Motor neuron (in vitro differentiated cells): Measurements from ENCODE around the gene MAP7D2. TPM values are rescaled to one million over a fixed set of nuclear protein-coding genes. Genes with fewer than 3 reads are reported as not detected.
"Not testable (repeated sequence)": the region's sequence is repeated elsewhere in the genome, so short reads cannot be mapped to it uniquely, and the experiment has no call there.

ENCODE experiments used
- ATAC-seq, 8 experiments: fragments of 200-7000 bp; cut with Tn5 transposase; replicated peaks in 6 of 8; 2 replicates each; pipeline ENCODE4 v1.8.0; 2021; ENCODE audit warnings: mild to moderate bottlenecking in 8 of 8, moderate library complexity in 8 of 8
- H3K27ac ChIP-seq, 2 donors: fragments of 250-450 bp; sonication (Bioruptor Pico); 2 replicates each; pipeline ENCODE4 v1.9.0; 2021; ENCODE audit warnings: antibody characterized with exemption in 2 of 2, mild to moderate bottlenecking in 2 of 2, moderate library complexity in 1 of 2
- H3K4me1 ChIP-seq, 2 donors: fragments of 250-450 bp; sonication (Bioruptor Pico); replicated peaks in 1 of 2; 2 replicates each; pipeline ENCODE4 v1.6.1; 2021; ENCODE audit warnings: antibody characterized with exemption in 2 of 2, mild to moderate bottlenecking in 2 of 2, moderate library complexity in 1 of 2
- H3K4me3 ChIP-seq, 5 donors: fragments of 250-450 bp; sonication (Bioruptor Pico); 2 replicates each; pipeline ENCODE4 v1.9.0; 2021; ENCODE audit warnings: antibody characterized with exemption in 5 of 5, mild to moderate bottlenecking in 5 of 5, moderate library complexity in 4 of 5
- WGBS, 10 experiments: fragments of 450-650 bp; shearing (Covaris generic); methylation state at CpG; one replicate each; pipeline ENCODE4 v1.0.0; 2022; 5-methylcytosine and 5-hydroxymethylcytosine counted together
- in situ Hi-C, 9 experiments: fragments of 400-800 bp; cut with MboI; loops; one replicate each; pipeline ENCODE4 v1.15.0; 2021; ENCODE audit warnings: low sequenced_read_pairs in 9 of 9, low pct_unique_long_range_greater_than_20kb in 2 of 9; ENCODE audit not compliant: unreplicated experiment in 9 of 9
- total RNA-seq, 8 experiments: library from RNA; unstranded; fragments of 300-600 nt; gene quantifications; 2 replicates each; pipeline versions ENCODE4 v1.2.3 to v1.2.4, GENCODE V29; 2022

The MAP7D2 gene
- 10 to 100 TPM in 1 of 8 experiments, 1 to 10 TPM in 7; 1.8 to 22.8 (median 8.2) TPM for total RNA-seq

GRCh38 chrX:20116577-20117240 is at the start of gene MAP7D2:
Gene MAP7D2, minus strand, starts transcription at chrX:20116907. Its CDS starts 28 bp downstream, at chrX:20116879.
- no peaks in the 10 kb centered on the region for H3K4me1 ChIP-seq
- no CpG with 5 or more reads among the region's 91 CpGs for WGBS, 10 experiments
- no peak within 1 kb of the TSS for H3K27ac ChIP-seq
- in situ Hi-C loops, result no loop called here
- ATAC-seq, result peak in 7 of 8 experiments; percentile 40 to 76 (median 64)
- peak within 1 kb of the TSS; percentile 26 to 42 (median 37) for H3K4me3 ChIP-seq

GRCh38 chrX:20162516-20162915 is 45.8 kb upstream of the MAP7D2 start:
- H3K4me3 ChIP-seq, H3K27ac ChIP-seq, ATAC-seq, H3K4me1 ChIP-seq, in situ Hi-C loops: not testable (repeated sequence)

GRCh38 chrX:20159797-20160385 is 43.2 kb upstream of the MAP7D2 start:
- no peak overlapping the region for H3K4me3 ChIP-seq
- ATAC-seq, result peak in 3 of 8 experiments; percentile 50 to 76 (median 75)
- 41 to 100% (median 69%) methylated on average over 3 to 4 of the region's 4 CpGs; no CpG with 5 or more reads in 7 of the 10 experiments for WGBS, 10 experiments
- H3K27ac ChIP-seq, result no peak overlapping the region
- in situ Hi-C loops, result no loop called here
- no peaks in the 10 kb centered on the region for H3K4me1 ChIP-seq

- in situ Hi-C loops, result no loop called here
- Histone ChIP-seq H3K27ac (no peak overlapping the region), H3K4me1 (no peaks in the 10 kb centered on the region), H3K4me3 (no peak overlapping the region)
- 69 to 100% (median 100%) methylated on average over 1 to 3 of the region's 3 CpGs; no CpG with 5 or more reads in 7 of the 10 experiments for WGBS, 10 experiments
- ATAC-seq, result no peak
These were observed 35.0 kb upstream of the MAP7D2 start for GRCh38 chrX:20151689-20152088.

- no peak for ATAC-seq
- in situ Hi-C loops, result no loop called here
- Histone ChIP-seq H3K4me1 (no peaks in the 10 kb centered on the region), H3K27ac (no peak overlapping the region), H3K4me3 (no peak overlapping the region)
- WGBS, 10 experiments, result 50 to 100% (median 84%) methylated on average over 1 to 2 of the region's 2 CpGs; no CpG with 5 or more reads in 6 of the 10 experiments
These were observed 32.6 kb upstream of the MAP7D2 start for GRCh38 chrX:20149326-20149725.

- ATAC-seq, result no peak
- WGBS, 10 experiments, result 75 to 100% (median 100%) methylated on average over 1 of the region's 1 CpG; no CpG with 5 or more reads in 7 of the 10 experiments
- no peak overlapping the region for H3K27ac ChIP-seq
- H3K4me1 ChIP-seq, result peaks cover 0 to 2% of the 10 kb centered on the region in 2 donors
- H3K4me3 ChIP-seq, result no peak overlapping the region
- in situ Hi-C loops, result no loop called here
These were observed 30.9 kb upstream of the MAP7D2 start for GRCh38 chrX:20147561-20147960.

- H3K4me1 ChIP-seq, result peaks cover 4 to 5% of the 10 kb centered on the region in 2 donors
- in situ Hi-C loops, result no loop called here
- ATAC-seq, result no peak
- WGBS, 10 experiments, result 80 to 100% (median 87%) methylated on average over 1 to 2 of the region's 3 CpGs; no CpG with 5 or more reads in 6 of the 10 experiments
- H3K4me3 ChIP-seq, result no peak overlapping the region
- H3K27ac ChIP-seq, result no peak overlapping the region
These were observed 27.8 kb upstream of the MAP7D2 start for GRCh38 chrX:20144491-20144890.

- in situ Hi-C loops, result no loop called here
- Histone ChIP-seq H3K27ac (no peak overlapping the region), H3K4me3 (no peak overlapping the region), H3K4me1 (peaks cover 5 to 6% of the 10 kb centered on the region in 2 donors)
- whole genome bisulfite sequencing, 10 experiments, result 68 to 100% methylated on average over 1 to 2 of the region's 2 CpGs; no CpG with 5 or more reads in 8 of the 10 experiments
- ATAC-seq, result no peak
These were observed 26.9 kb upstream of the MAP7D2 start for GRCh38 chrX:20143561-20143960.

- no peak overlapping the region for H3K27ac ChIP-seq
- no peak overlapping the region for H3K4me3 ChIP-seq
- WGBS, 10 experiments, result 34 to 100% (median 76%) methylated on average over 1 to 6 of the region's 6 CpGs; no CpG with 5 or more reads in 6 of the 10 experiments
- ATAC-seq, result no peak
- peaks cover 5 to 6% of the 10 kb centered on the region in 2 donors for H3K4me1 ChIP-seq
- in situ Hi-C loops, result no loop called here
These were observed 26.4 kb upstream of the MAP7D2 start for GRCh38 chrX:20143111-20143510.

GRCh38 chrX:20141281-20142220 is 24.8 kb upstream of the MAP7D2 start, which contains the start of gene EIF1AX:
Gene EIF1AX, minus strand, starts transcription at chrX:20141838. Its CDS starts 198 bp downstream, at chrX:20141640.
- peak; percentile 94 to 99 (median 98) for ATAC-seq
- H3K4me3 ChIP-seq, result peak within 1 kb of the TSS; percentile 64 to 97 (median 92)
- peaks cover 5 to 6% of the 10 kb centered on the region in 2 donors for H3K4me1 ChIP-seq
- in situ Hi-C loops, result no loop called here
- 10% methylated on average over 2 of the region's 82 CpGs; no CpG with 5 or more reads in 9 of the 10 experiments for WGBS, 10 experiments
- H3K27ac ChIP-seq, result peak within 1 kb of the TSS; percentile 82 to 89

- 0 to 22% (median 0%) methylated on average over 1 to 3 of the region's 3 CpGs; no CpG with 5 or more reads in 4 of the 10 experiments for WGBS, 10 experiments
- Histone ChIP-seq H3K27ac (no peak overlapping the region), H3K4me3 (peak overlapping the region; percentile 64 to 97 (median 92)), H3K4me1 (peaks cover 5 to 6% of the 10 kb centered on the region in 2 donors)
- in situ Hi-C loops, result no loop called here
- ATAC-seq, result no peak
These were observed 23.7 kb upstream of the MAP7D2 start for GRCh38 chrX:20140420-20140819.

GRCh38 chrX:20139966-20140365 is 23.3 kb upstream of the MAP7D2 start:
- H3K4me1 ChIP-seq, result peaks cover 5 to 6% of the 10 kb centered on the region in 2 donors
- no peak overlapping the region for H3K27ac ChIP-seq
- WGBS, 10 experiments, result 15 to 65% (median 35%) methylated on average over 2 of the region's 2 CpGs; no CpG with 5 or more reads in 7 of the 10 experiments
- ATAC-seq, result no peak
- peak overlapping the region; percentile 64 to 97 (median 92) for H3K4me3 ChIP-seq
- in situ Hi-C loops, result no loop called here
